Activated CD4-positive, alpha-beta T cell treated with anti-CD3 and anti-CD28 coated beads, Interleukin-2, amount 50 U/mL, for 48 hours (primary cell): ENCODE results near the gene MME.
"Not testable (repeated sequence)": the region's sequence is repeated elsewhere in the genome, so short reads cannot be mapped to it uniquely, and the experiment has no call there.

Experiments
- DNase-seq, 2 experiments: peaks; one replicate each; pipeline ENCODE4 v3.0.0-alpha.2; 2020

MME gene

GRCh38 chr3:155194973-155195957, 115.1 kb downstream of the MME start:
- no peak for DNase-seq

DNA sequence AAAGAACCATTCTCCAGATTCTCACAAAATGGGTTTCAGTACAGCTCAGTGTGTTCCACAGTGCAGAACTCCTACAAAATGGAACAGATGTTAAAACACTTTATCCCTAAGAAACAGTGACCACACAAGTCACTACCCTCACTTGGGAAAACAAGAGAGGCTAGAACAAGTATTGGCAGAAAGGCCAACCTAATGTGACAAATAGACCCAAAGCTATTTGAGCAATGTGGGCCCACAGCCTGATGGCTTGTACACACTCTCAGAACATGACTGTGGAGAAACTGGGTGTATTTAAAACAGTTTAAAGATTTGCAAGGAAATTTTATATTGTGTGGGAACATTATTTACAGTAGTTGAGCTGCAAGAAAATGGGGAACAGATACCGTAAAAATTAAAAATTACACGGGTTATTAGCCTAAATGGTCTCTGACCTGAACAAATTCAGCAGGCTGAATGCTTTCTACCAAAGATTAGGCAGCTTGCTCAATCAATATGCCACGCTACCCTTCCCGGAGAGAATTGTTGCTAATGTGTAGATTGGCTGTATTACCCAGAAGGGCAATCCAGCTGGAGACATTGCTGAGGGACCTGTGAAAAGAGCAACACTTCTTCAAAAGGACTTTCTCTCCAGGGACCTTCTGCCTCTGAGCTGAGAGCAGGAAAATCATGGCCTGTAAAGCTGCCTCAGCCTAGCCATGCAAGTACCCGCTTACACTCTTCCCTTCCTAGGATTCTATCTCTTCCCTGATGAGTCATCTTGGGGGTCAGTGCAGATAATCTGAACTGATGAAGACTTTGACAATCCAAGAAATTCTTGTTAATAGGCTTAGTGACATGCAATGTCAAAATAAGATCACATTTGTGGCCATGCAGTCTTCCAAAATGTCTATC, 116.3 kb downstream of the MME start:
- no peak for DNase-seq

- no peak for DNase-seq
Observed at GRCh38 chr3:155197786-155198185, 117.7 kb downstream of the MME start.

- no peak for DNase-seq
Observed at GRCh38 chr3:155202626-155203025, 122.5 kb downstream of the MME start.

DNA sequence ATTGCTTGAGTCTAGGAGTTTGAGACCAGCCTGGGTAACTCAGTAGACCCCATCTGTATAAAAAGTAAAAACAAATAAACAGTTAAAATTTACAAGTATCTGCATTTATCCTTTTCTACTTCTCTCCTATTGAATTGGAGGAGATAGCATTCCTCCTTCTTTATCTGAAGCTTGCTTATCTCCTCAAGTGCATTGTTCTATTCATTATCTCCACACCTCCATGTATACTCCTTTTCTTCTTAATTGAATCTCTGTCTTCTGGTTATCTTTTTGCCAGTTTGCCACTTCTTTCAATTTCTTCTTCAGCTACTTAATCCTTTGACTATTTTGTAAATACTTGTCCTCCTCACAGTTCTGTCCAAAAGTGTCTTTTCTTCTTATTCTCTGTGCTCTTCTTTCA, 124.7 kb downstream of the MME start:
- DNase-seq: no peak

DNA sequence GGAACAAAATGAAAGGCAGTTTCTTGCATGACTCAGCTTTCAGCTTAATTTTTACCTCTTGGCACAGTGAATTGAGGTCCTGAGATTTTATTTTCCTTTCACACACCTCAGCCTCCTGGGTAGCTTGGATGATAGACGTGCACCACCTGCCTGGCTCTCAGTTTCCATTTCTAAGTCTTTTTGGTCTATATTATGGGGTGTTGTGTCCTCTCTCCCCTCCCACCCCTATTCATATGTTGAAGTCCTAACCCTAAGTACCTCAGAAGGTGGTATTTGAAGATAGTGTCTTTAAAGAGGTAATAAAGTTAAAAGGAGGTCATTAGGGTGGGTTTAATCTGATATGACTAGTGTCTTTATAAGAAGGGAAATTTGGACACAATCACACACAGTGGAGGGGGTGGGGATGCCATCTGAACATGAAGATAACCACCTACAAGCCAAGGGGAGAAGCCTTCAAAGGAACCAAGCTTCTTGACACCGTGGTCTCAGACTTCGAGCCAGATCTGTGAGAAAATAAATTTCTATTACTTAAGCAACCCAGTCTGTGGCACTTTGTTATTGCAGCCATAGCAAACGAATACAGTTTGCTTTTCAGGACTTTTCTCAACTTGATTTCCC, 128.2 kb downstream of the MME start:
- no peak for DNase-seq

DNA sequence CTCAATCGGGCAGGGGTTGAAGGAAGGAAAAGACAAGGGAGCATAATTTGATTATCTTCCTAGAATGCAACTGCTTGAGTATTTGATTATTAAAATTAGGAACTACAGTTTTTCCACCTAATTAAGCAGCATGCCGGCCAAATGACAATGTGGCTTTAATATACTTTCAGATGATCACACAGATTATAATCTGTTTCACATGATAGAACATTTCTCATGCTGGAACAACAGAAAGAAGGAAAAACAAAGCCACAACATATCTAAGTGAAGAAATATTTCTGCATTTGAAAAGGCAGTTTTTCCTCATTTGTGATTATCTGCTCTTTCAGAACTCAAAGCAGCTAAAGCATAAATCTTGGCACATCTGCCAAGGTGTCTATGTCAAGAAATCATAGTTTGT, 130.6 kb downstream of the MME start:
- no peak for DNase-seq

DNA sequence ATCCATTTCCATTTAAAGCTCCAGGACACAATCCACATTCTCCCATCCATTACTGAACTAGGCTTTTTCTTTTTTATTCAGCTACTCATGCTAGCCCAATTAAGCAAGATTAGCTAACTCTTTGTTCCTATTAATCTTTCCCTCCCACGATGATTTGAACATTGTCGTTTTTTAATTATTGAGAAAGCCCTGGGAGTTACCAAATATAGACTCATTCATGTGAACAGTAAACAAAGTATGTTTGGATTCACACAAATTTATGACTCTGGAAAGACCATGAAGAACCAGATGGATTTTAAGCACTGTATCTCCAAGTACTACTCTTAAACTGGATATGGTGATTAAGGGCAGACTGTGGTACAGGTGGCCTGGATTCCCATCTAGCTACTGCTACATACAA, 131.1 kb downstream of the MME start:
- no peak for DNase-seq

DNA sequence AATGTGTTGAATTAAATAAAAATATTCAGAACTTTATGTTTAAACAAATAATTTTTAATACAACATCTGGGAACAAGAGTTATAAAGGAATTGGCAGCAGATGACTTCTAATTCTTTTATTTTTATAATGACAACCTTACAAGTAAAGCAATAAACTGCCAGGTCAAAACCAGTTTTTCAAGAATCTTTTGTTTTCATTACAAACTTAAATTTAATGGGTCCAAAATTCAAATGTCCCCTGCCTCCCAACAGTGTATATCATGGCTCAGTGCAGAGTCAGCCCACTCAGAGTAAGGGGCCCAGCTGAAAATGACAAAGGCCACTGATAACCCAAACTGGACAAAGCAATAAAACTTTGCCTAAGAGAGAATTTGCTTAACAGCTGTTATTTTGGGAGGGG, 131.8 kb downstream of the MME start:
- no peak for DNase-seq

GRCh38 chr3:155216007-155216406, 135.9 kb downstream of the MME start:
- DNase-seq: not testable (repeated sequence)

DNA sequence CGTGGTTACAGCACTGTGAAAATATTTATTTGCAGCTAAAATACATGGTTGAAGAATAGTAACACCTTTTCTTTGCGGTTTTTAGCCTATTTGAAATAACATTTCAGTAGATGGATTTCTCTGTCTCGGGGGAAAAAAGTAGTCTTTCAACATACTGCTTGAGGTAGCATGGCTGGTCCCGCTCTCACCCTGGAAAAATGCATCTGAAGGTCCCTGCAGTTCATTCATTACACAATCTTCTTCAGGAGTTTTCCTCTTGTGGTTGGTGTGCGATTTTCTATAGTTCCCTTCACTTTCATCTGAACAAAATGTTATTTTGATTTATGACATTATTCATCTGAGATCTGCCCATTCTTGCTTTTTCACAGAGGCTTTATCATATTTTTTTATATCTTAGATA, 137.5 kb downstream of the MME start:
- DNase-seq: no peak

- no peak for DNase-seq
Observed at GRCh38 chr3:155218462-155218861, 138.3 kb downstream of the MME start.

DNA sequence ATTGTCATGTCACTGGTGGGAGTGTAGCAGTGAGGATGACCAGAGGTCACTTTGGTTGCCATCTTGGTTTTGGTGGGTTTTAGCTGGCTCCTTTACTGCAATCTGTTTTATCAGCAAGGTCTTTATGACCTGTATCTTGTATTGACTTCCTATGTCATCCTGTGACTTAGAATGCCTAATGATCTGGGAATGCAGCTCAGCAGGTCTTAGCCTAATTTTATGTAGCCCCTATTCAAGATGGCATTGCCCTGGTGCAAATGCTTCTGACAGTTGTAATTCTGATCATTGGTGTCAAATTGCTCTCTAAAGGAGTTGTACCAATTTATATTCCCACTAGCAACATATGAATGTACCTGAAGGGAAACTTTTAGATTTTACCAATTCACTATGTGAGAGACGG, 139.0 kb downstream of the MME start:
- DNase-seq: no peak

DNA sequence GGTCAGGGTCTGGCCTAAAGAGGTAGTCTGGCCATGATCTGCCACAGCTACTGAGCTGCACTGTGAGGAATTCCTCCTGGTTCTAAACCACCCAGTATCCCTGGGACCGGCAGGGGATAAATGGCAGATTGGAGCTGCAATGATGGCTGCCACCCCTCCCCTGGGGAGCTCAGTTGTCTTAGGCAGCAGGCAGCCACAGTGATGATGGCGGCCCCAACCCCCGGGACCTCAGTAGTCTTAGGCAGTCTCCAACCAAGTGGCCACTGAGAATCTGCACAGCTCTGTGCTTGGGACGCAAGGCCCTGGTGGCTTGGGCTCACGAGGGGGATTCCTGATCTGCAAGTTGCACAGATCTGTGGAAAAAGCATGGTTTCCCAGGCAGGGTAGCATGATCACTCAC, 145.3 kb downstream of the MME start:
- no peak for DNase-seq

DNA sequence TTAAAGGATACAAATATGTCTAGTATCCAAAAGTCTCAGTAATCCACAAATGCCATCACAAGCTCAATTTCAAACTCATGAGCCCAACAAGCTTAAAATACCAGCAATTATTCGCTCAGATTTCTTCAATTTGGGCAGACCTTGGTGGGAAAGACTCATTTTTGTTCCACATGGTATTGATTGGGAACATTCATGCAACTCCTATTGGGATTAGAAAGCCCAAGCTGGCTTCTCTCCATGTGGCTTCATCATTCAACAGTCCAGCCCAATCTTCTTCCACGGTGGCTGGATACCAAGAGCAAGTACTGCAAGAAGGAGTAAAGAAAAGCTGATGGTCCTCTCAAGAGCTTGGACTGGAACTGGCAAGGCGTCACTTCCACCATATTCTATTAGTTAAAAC, 147.0 kb downstream of the MME start:
- no peak for DNase-seq

GRCh38 chr3:155228676-155229075, 148.6 kb downstream of the MME start:
- no peak for DNase-seq

- DNase-seq: no peak
Observed at GRCh38 chr3:155229086-155229485, 149.0 kb downstream of the MME start.

DNA sequence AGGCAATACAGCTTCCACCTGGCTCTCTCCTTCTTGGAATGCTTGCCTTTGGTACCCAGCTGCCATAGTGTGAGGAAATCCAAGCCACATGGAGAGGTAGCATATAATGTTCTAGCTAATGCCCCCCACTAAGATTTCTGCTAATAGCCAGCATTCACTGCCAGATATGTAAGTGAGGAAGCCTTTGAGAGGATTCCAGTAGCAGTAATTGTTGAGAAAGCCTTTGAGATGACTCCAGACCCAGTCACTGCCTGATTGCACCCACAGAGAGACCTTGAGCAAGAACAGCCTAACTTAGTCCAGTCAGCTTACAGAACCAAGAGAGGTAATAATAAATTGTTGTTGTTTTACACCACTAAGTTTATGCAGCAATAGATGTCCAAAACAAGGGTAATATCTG, 150.3 kb downstream of the MME start:
- no peak for DNase-seq

DNA sequence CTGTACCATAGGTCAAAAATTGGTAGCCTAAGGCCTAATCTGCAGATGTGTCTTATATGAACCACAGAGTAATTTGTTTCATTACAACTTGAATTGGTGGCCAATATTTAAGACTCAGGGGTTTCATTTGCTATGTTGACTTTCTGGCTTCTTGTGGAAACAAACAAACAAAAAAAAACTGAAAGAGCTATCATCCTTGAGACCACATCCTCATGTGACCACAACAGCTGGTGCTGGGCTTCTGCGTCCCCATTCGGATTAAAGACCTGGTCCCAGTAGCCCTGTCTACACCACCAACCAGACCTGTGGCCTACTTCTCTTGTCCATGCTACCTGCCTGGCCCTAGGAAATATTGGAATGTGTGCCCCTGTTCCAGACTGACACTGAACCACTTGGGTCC, 151.7 kb downstream of the MME start:
- DNase-seq: no peak

GRCh38 chr3:155232605-155233004, 152.5 kb downstream of the MME start:
- no peak for DNase-seq

- DNase-seq: no peak
Observed at GRCh38 chr3:155233213-155233612, 153.1 kb downstream of the MME start.
